Measurements from ENCODE around the gene SVOP. TPM values are rescaled to one million over a fixed set of nuclear protein-coding genes. Genes with fewer than 3 reads are reported as not detected.

Gene SVOP
- total and polyA plus RNA-seq, 2 of the 8 experiments (the other 6 are each of a cell fraction or from before 2014, with no cell fraction given) = 0.06 TPM; not detected in 1

DNA sequence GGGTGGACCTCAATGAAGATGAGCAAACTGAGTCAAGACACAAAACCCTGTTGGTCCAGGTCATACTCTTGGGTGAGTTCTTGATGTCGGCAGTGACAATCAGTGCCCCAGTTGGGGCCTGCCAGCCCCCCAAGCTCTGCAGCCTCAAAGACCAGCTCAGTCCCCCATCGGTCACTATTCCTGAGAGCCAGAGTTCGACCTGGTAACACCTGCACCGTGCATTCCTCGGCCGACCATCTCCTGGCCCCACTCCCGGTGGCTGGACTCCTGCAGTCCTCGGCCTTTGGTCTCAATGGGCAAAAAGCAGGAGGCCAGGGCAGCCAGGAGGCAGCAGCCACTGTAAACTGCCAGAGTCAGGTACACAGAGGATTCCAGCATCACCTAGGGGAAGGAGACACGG is 108.5 kb downstream of the SVOP start:
- Histone ChIP-seq H4K20me1 (replicated peaks in 1 of 2; ENCODE audit: control insufficient read depth in 1 of 2, insufficient read depth in 2 of 2, low read length in 2 of 2) (no peaks in the 10 kb centered on the region), H3K9ac (replicated peaks in 1 of 4; ENCODE audit: extremely low read depth in 1 of 4, low read depth in 3 of 4, low read length in 3 of 4) (no peak overlapping the region), H3K18ac (ENCODE audit: extremely low read depth, low read length) (no peak overlapping the region), H4K91ac (replicated peaks; ENCODE audit: insufficient read length, low read length) (no peak overlapping the region), H4K5ac (ENCODE audit: insufficient read length, low read depth, low read length) (no peak overlapping the region), H3K4me1 (replicated peaks in 1 of 4; ENCODE audit: control insufficient read depth in 3 of 4, insufficient read depth in 4 of 4, low read length in 3 of 4) (peaks cover 0 to 2% (median 0%) of the 10 kb centered on the region in 4 experiments; a peak in 2 of 7 replicates), H3K9me3 (ENCODE audit: insufficient read depth in 2 of 2, low read depth in 1 of 2, low read length in 1 of 2) (no peaks in the 10 kb centered on the region), H3K4ac (replicated peaks; ENCODE audit: insufficient read length, low read depth, low read length) (no peak overlapping the region), H2BK120ac (replicated peaks; ENCODE audit: low read depth, low read length) (no peak overlapping the region), H2BK12ac (ENCODE audit: low read depth, low read length) (no peak overlapping the region), H2BK5ac (ENCODE audit: low read depth, low read length) (no peak overlapping the region), H2AK5ac (ENCODE audit: low read depth, low read length) (no peak overlapping the region), H3K36me3 (ENCODE audit: control insufficient read depth in 2 of 4, insufficient read depth in 4 of 4, low read length in 3 of 4) (no peaks in the 10 kb centered on the region), H3K79me2 (ENCODE audit: control insufficient read depth in 1 of 2, insufficient read depth in 2 of 2, low read length in 2 of 2) (no peaks in the 10 kb centered on the region), H2BK20ac (ENCODE audit: low read length) (no peak overlapping the region), H2BK15ac (ENCODE audit: low read length) (no peak overlapping the region), H3K4me2 (ENCODE audit: insufficient read depth in 1 of 2, low read depth in 2 of 2, low read length in 2 of 2) (no peak overlapping the region), H3K27me3 (replicated peaks in 1 of 4; ENCODE audit: control insufficient read depth in 3 of 4, extremely low read depth in 1 of 4, insufficient read depth in 3 of 4, low read length in 3 of 4) (no peaks in the 10 kb centered on the region), H3K23me2 (ENCODE audit: low read depth, low read length) (no peaks in the 10 kb centered on the region), H3K79me1 (ENCODE audit: low read depth, low read length) (no peaks in the 10 kb centered on the region), H4K8ac (ENCODE audit: extremely low read depth, insufficient read depth, low read length) (no peak overlapping the region), H3K4me3 (ENCODE audit: extremely low read depth in 1 of 4, insufficient read depth in 2 of 4, low read depth in 3 of 4, low read length in 4 of 4) (no peak overlapping the region), H2AFZ (ENCODE audit: low read length) (no peak overlapping the region), H3K23ac (ENCODE audit: insufficient read length) (no peak overlapping the region), H3K56ac (replicated peaks; ENCODE audit: insufficient read length, low read depth, low read length) (no peak overlapping the region), H3K27ac (ENCODE audit: low read depth, low read length) (no peak overlapping the region), H3K14ac (ENCODE audit: insufficient read length) (no peak overlapping the region)
- POLR2A ChIA-PET (ENCODE audit: partially characterized antibody) = no interaction called here
- FAIRE-seq = no peak
- DNase-seq (ENCODE audit: low read depth in 1 of 2, low spot score in 2 of 2) = no peak
- 95% methylated on average over 9 of the region's 9 CpGs; no CpG with 5 or more reads in 1 of the 2 experiments for WGBS, 2 experiments (ENCODE audit: extremely low coverage in 1 of 2, insufficient coverage in 1 of 2, insufficient read length in 1 of 2, insufficient replicate concordance in 2 of 2, low coverage in 1 of 2, low lambda C conversion rate in 2 of 2, missing lambda C conversion rate in 1 of 2)
- TF ChIP-seq RXRA (IDR thresholded peaks at IDR 0.05; ENCODE audit: insufficient read depth, low read depth, low read length) (no peak), CBX5 (IDR thresholded peaks at IDR 0.05; ENCODE audit: low read depth, low read length) (no peak), TAF7 (optimal IDR thresholded peaks at IDR 0.05; ENCODE audit: borderline replicate concordance, low read depth, low read length) (no peak), POU5F1 (IDR thresholded peaks at IDR 0.05; ENCODE audit: low read depth, low read length) (no peak), SIRT6 (IDR thresholded peaks at IDR 0.05; ENCODE audit: low read length) (no peak)
- CTCF ChIA-PET (ENCODE audit: partially characterized antibody) = interaction anchor here (2.7 kb wide), 1 partner anchor 29 kb away, joined by 8 read pairs; no protein-coding TSS in a partner anchor
